ENCODE measurements around the gene IQCE.

IQCE gene

DNA sequence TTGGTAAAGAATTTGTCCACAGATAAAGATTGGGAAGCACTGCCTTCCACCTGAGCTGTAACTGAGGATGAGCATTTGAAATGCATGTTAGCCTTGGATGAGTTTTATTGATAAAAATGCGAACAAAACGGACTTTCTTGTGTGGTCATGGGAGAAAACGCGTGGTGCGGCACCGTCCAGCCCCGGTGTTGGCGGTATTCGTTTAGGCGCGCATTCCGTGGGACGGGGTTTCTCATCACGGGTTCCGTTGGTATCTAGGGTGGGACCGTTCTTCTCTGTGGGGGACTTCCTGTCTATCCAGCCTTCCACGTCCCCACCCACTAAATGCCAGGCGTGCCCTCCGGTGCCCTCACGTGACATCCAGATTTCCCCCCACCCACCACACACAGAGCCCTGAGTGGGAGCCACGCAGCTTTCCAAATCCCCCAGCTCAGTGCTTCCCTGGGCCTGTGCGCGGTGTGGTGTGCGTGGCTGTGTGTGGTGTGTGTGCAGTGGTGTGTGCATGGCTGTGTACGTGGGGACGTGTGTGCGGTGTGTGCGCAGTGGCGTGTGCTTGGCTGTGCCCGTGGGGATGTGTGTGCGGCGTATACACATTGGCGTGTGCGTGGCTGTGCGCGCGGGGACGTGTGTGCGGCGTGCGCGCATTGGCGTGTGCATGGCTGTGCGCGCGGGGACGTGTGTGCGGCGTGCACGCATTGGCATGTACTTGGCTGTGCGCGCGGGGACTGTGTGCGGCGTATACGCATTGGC, 18.1 kb downstream of the IQCE start:
- Histone ChIP-seq H3K36me3 (ENCODE audit: control insufficient read depth in 1 of 2, insufficient read depth in 2 of 2, low read length in 2 of 2) (peaks cover 15 to 30% of the 10 kb centered on the region in 2 experiments), H3K23ac (ENCODE audit: low read length) (no peak overlapping the region), H2BK12ac (ENCODE audit: low read length) (no peak overlapping the region), H2BK120ac (ENCODE audit: insufficient read depth, low read length, poor library complexity) (no peak overlapping the region), H3K27ac (ENCODE audit: low read depth, low read length) (no peak overlapping the region), H3K9me3 (ENCODE audit: insufficient read depth, low read depth, low read length) (peaks cover 6% of the 10 kb centered on the region), H4K8ac (ENCODE audit: low read depth, low read length) (no peak overlapping the region), H3K14ac (ENCODE audit: low read length) (no peak overlapping the region), H4K91ac (ENCODE audit: low read depth, low read length) (no peak overlapping the region), H3K4me2 (ENCODE audit: low read length) (no peak overlapping the region), H2AK5ac (ENCODE audit: low read length) (no peak overlapping the region), H3K4ac (ENCODE audit: low read depth, low read length) (no peak overlapping the region), H3K9ac (ENCODE audit: low read length) (no peak overlapping the region), H4K12ac (ENCODE audit: low read depth, low read length) (no peak overlapping the region), H3K79me2 (ENCODE audit: control insufficient read depth, insufficient read depth, low read length, poor library complexity) (no peaks in the 10 kb centered on the region), H3K79me1 (ENCODE audit: low read length) (no peaks in the 10 kb centered on the region), H3K27me3 (ENCODE audit: insufficient read depth, low read length) (no peaks in the 10 kb centered on the region), H2AFZ (ENCODE audit: insufficient read depth, low read length, poor library complexity) (no peak overlapping the region), H3K4me3 (ENCODE audit: low read depth, low read length) (no peak overlapping the region), H2BK5ac (ENCODE audit: low read depth, low read length, poor library complexity) (no peak overlapping the region), H3K18ac (ENCODE audit: low read length) (no peak overlapping the region), H3K4me1 (ENCODE audit: control insufficient read depth in 1 of 2, insufficient read depth in 2 of 2, low read length in 2 of 2) (peaks cover 3 to 4% of the 10 kb centered on the region in 2 experiments)
- no peak for DNase-seq
- WGBS (ENCODE audit: extremely low coverage, insufficient coverage, insufficient read length), result no CpG with 5 or more reads among the region's 56 CpGs

DNA sequence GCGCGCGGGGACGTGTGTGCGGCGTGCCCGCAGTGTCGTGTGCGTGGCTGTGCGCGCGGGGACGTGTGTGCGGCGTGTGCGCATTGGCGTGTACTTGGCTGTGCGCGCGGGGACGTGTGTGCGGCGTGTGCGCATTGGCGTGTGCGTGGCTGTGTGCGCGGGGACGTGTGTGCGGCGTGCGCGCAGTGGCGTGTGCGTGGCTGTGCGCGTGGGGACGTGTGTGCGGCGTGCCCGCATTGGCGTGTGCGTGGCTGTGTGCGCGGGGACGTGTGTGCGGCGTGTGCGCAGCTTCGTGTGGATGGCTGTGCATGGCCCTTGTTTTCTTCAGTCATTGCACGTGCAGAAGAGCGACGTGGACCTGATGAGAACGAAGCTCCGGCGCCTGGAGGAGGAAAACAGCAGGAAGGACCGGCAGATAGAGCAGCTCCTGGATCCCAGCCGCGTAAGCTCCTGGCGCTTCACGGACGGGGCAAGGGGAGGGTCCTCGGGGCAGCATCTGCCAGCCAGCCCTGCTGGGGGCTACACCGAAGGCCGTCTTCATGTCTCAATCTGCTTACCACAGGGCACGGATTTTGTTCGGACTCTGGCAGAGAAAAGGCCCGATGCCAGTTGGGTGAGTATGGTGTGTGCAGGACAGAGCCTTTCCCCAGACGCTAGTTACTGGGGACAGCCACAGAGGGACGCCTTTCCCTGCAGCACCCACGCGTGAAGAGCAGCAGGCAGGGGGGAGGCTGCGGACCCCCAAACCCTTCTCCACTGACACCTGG, 19.3 kb downstream of the IQCE start:
- Histone ChIP-seq H3K14ac (ENCODE audit: low read length) (no peak overlapping the region), H3K27me3 (ENCODE audit: insufficient read depth, low read length) (no peaks in the 10 kb centered on the region), H4K91ac (ENCODE audit: low read depth, low read length) (no peak overlapping the region), H2AFZ (ENCODE audit: insufficient read depth, low read length, poor library complexity) (no peak overlapping the region), H3K4me2 (ENCODE audit: low read length) (no peak overlapping the region), H3K27ac (ENCODE audit: low read depth, low read length) (no peak overlapping the region), H2BK12ac (ENCODE audit: low read length) (no peak overlapping the region), H3K23ac (ENCODE audit: low read length) (no peak overlapping the region), H3K36me3 (ENCODE audit: control insufficient read depth in 1 of 2, insufficient read depth in 2 of 2, low read length in 2 of 2) (peaks cover 15 to 30% of the 10 kb centered on the region in 2 experiments), H3K4ac (ENCODE audit: low read depth, low read length) (no peak overlapping the region), H2BK120ac (ENCODE audit: insufficient read depth, low read length, poor library complexity) (no peak overlapping the region), H3K79me2 (ENCODE audit: control insufficient read depth, insufficient read depth, low read length, poor library complexity) (no peaks in the 10 kb centered on the region), H4K8ac (ENCODE audit: low read depth, low read length) (no peak overlapping the region), H3K79me1 (ENCODE audit: low read length) (no peaks in the 10 kb centered on the region), H2AK5ac (ENCODE audit: low read length) (no peak overlapping the region), H2BK5ac (ENCODE audit: low read depth, low read length, poor library complexity) (no peak overlapping the region), H3K18ac (ENCODE audit: low read length) (no peak overlapping the region), H4K12ac (ENCODE audit: low read depth, low read length) (no peak overlapping the region), H3K4me1 (ENCODE audit: control insufficient read depth in 1 of 2, insufficient read depth in 2 of 2, low read length in 2 of 2) (no peaks in the 10 kb centered on the region), H3K9ac (ENCODE audit: low read length) (no peak overlapping the region), H3K4me3 (ENCODE audit: low read depth, low read length) (peak overlapping the region; percentile 30), H3K9me3 (ENCODE audit: insufficient read depth, low read depth, low read length) (peaks cover 6% of the 10 kb centered on the region)
- no peak for DNase-seq
- WGBS (ENCODE audit: extremely low coverage, insufficient coverage, insufficient read length), result no CpG with 5 or more reads among the region's 73 CpGs

DNA sequence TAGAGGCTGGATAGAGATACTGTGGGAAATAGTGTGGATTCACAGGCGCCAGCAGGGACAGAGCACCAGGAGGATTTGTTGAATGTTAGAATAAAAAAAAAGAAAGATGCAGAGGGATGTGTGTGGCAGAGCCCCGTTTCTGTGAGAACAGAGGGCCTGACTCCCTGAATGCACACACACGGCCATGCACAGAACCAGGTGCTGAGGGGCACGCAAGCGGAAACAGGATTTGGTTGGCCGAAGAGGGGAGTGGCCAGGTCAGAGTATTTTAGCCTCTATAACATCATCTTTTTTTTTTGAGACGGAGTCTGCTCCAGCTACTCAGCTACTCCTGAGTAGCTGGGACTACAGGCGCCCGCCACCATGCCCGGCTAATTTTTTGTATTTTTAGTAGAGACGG, 21.9 kb downstream of the IQCE start:
- Histone ChIP-seq H4K8ac (ENCODE audit: low read depth, low read length) (no peak overlapping the region), H2BK5ac (ENCODE audit: low read depth, low read length, poor library complexity) (no peak overlapping the region), H3K4me2 (ENCODE audit: low read length) (no peak overlapping the region), H2BK12ac (ENCODE audit: low read length) (no peak overlapping the region), H3K9ac (ENCODE audit: low read length) (no peak overlapping the region), H3K4me3 (ENCODE audit: low read depth, low read length) (no peak overlapping the region), H3K4ac (ENCODE audit: low read depth, low read length) (no peak overlapping the region), H4K12ac (ENCODE audit: low read depth, low read length) (no peak overlapping the region), H3K27me3 (ENCODE audit: insufficient read depth, low read length) (no peaks in the 10 kb centered on the region), H2AK5ac (ENCODE audit: low read length) (no peak overlapping the region), H3K27ac (ENCODE audit: low read depth, low read length) (no peak overlapping the region), H2AFZ (ENCODE audit: insufficient read depth, low read length, poor library complexity) (no peak overlapping the region), H3K4me1 (ENCODE audit: control insufficient read depth in 1 of 2, insufficient read depth in 2 of 2, low read length in 2 of 2) (no peaks in the 10 kb centered on the region), H3K9me3 (ENCODE audit: insufficient read depth, low read depth, low read length) (peaks cover 8% of the 10 kb centered on the region), H2BK120ac (ENCODE audit: insufficient read depth, low read length, poor library complexity) (no peak overlapping the region), H3K14ac (ENCODE audit: low read length) (no peak overlapping the region), H3K23ac (ENCODE audit: low read length) (no peak overlapping the region), H3K79me2 (ENCODE audit: control insufficient read depth, insufficient read depth, low read length, poor library complexity) (no peaks in the 10 kb centered on the region), H3K36me3 (ENCODE audit: control insufficient read depth in 1 of 2, insufficient read depth in 2 of 2, low read length in 2 of 2) (peaks cover 20 to 32% of the 10 kb centered on the region in 2 experiments), H4K91ac (ENCODE audit: low read depth, low read length) (no peak overlapping the region), H3K18ac (ENCODE audit: low read length) (no peak overlapping the region), H3K79me1 (ENCODE audit: low read length) (no peaks in the 10 kb centered on the region)
- no peak for DNase-seq
- WGBS (ENCODE audit: extremely low coverage, insufficient coverage, insufficient read length), result no CpG with 5 or more reads among the region's 11 CpGs

DNA sequence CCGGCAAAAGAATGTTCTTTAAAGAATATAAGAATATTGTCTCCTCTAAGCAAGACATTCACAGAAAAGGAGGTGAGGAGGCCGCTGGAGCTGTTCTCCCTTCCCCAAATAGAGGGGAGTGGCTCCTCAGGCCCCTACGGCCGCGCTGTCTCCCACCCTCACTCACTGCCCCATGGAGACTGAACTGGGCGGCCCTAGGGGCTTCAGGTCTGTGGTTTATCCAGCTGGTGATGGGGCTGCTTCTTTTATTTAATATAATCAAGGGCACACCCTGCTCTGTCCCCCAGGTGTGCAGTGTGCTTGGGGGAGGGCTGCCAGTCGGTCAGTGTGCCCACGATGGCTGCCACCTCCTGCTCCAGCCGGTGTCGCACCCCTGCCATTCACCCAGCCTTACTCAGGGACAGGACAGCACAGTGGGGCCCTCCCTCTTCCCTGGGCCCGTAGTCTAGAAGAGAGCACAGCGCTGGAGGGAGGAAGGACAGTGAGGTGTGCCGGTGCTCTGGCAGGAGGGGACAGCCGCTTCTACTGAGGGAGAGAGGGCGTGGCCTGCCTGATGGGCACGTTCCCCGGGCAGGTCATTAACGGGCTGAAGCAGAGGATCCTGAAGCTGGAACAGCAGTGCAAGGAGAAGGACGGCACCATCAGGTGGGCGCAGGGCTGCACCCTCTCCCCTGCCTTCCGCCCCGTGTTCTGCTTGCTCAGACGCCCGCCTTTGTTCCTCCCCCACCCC, 23.4 kb downstream of the IQCE start:
- no peak overlapping the region for H4K91ac ChIP-seq (ENCODE audit: low read depth, low read length)
- H3K4me3 ChIP-seq (ENCODE audit: low read depth, low read length), result no peak overlapping the region
- H3K36me3 ChIP-seq (ENCODE audit: control insufficient read depth in 1 of 2, insufficient read depth in 2 of 2, low read length in 2 of 2), result peaks cover 24 to 32% of the 10 kb centered on the region in 2 experiments
- no peak overlapping the region for H3K9ac ChIP-seq (ENCODE audit: low read length)
- H3K18ac ChIP-seq (ENCODE audit: low read length), result no peak overlapping the region
- no peak overlapping the region for H3K4me2 ChIP-seq (ENCODE audit: low read length)
- no peaks in the 10 kb centered on the region for H3K79me1 ChIP-seq (ENCODE audit: low read length)
- no CpG with 5 or more reads among the region's 24 CpGs for WGBS (ENCODE audit: extremely low coverage, insufficient coverage, insufficient read length)
- H4K12ac ChIP-seq (ENCODE audit: low read depth, low read length), result no peak overlapping the region
- no peak overlapping the region for H2AFZ ChIP-seq (ENCODE audit: insufficient read depth, low read length, poor library complexity)
- H3K27ac ChIP-seq (ENCODE audit: low read depth, low read length), result no peak overlapping the region
- H3K79me2 ChIP-seq (ENCODE audit: control insufficient read depth, insufficient read depth, low read length, poor library complexity), result no peaks in the 10 kb centered on the region
- H3K9me3 ChIP-seq (ENCODE audit: insufficient read depth, low read depth, low read length), result peaks cover 6% of the 10 kb centered on the region
- no peaks in the 10 kb centered on the region for H3K4me1 ChIP-seq (ENCODE audit: control insufficient read depth in 1 of 2, insufficient read depth in 2 of 2, low read length in 2 of 2)
- no peak overlapping the region for H3K23ac ChIP-seq (ENCODE audit: low read length)
- no peak overlapping the region for H2AK5ac ChIP-seq (ENCODE audit: low read length)
- DNase-seq, result no peak
- H2BK120ac ChIP-seq (ENCODE audit: insufficient read depth, low read length, poor library complexity), result no peak overlapping the region
- H3K27me3 ChIP-seq (ENCODE audit: insufficient read depth, low read length), result no peaks in the 10 kb centered on the region
- H3K14ac ChIP-seq (ENCODE audit: low read length), result no peak overlapping the region
- no peak overlapping the region for H3K4ac ChIP-seq (ENCODE audit: low read depth, low read length)
- no peak overlapping the region for H2BK5ac ChIP-seq (ENCODE audit: low read depth, low read length, poor library complexity)
- H4K8ac ChIP-seq (ENCODE audit: low read depth, low read length), result no peak overlapping the region
- no peak overlapping the region for H2BK12ac ChIP-seq (ENCODE audit: low read length)
